ENCODE data around the gene KEL.

DNA sequence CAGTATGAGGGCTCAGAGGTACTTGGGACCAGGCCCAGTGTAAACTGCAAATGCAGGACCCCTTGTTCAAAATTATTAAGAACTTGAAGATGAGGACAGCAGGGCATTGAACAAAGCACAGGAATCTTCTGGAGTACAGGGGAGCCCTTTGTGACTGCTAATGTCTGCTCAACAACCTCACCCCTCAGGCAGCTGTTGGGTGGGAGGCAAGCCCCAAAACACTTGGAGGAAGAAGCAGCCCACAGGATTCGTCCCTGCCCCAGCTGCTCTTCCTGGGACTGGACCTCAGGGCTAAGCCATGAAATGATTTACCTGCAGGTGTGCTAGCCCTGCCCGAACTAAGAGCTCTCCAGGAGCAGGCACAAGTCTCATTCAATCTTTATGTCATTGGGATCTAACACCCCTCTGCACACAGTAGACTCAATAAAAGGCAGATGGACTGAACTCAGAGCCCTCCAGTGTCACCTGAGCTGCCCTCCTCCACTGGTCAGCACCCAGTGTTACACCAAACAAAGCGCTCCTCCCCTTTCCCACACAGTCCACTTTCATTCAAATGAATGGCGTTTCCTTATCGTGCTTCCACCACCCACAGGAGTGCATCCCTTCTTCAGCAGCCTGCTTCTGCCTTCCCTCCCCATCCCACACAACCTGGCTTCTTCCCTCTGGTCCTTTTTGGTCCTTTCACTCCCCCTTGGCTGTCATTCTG lies 29.6 kb downstream of the KEL start:
- TF ChIP-seq, protein P1, sequence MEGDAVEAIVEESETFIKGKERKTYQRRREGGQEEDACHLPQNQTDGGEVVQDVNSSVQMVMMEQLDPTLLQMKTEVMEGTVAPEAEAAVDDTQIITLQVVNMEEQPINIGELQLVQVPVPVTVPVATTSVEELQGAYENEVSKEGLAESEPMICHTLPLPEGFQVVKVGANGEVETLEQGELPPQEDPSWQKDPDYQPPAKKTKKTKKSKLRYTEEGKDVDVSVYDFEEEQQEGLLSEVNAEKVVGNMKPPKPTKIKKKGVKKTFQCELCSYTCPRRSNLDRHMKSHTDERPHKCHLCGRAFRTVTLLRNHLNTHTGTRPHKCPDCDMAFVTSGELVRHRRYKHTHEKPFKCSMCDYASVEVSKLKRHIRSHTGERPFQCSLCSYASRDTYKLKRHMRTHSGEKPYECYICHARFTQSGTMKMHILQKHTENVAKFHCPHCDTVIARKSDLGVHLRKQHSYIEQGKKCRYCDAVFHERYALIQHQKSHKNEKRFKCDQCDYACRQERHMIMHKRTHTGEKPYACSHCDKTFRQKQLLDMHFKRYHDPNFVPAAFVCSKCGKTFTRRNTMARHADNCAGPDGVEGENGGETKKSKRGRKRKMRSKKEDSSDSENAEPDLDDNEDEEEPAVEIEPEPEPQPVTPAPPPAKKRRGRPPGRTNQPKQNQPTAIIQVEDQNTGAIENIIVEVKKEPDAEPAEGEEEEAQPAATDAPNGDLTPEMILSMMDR (IDR thresholded peaks at IDR 0.05) = no peak
- TF ChIP-seq POLR2A (IDR thresholded peaks at IDR 0.05) = no peak
